ENCODE measurements around the gene CYBA. TPM values are rescaled to one million over a fixed set of nuclear protein-coding genes. Genes with fewer than 3 reads are reported as not detected.
A peak's percentile ranks its signal among the peaks of the same experiment; 100 is the strongest.

The CYBA gene
- total RNA-seq, 2 experiments from 2014 or later: 359 to 601 TPM

- H4K20me1 ChIP-seq (ENCODE audit: insufficient read depth, low read length): no peaks in the 10 kb centered on the region
- H3K4me3 ChIP-seq (ENCODE audit: low read depth, low read length, poor library complexity, severe bottlenecking): no peak overlapping the region
- no peaks in the 10 kb centered on the region for H3K9me3 ChIP-seq (ENCODE audit: low read length)
- CTCF ChIA-PET (ENCODE audit: unreplicated experiment): no interaction called here
- TF ChIP-seq EZH2phosphoT487 (IDR thresholded peaks at IDR 0.05; ENCODE audit: borderline replicate concordance, low read depth, low read length) (no peak), CTCF (conservative IDR thresholded peaks at IDR 0.05; ENCODE audit: low read length) (no peak)
- POLR2A ChIA-PET: no interaction called here
- no peaks in the 10 kb centered on the region for H3K9me2 ChIP-seq (ENCODE audit: insufficient read depth, low read length)
- H2AFZ ChIP-seq (ENCODE audit: low read length): no peak overlapping the region
- H3K36me3 ChIP-seq (ENCODE audit: insufficient read depth, low read length): peaks cover 24% of the 10 kb centered on the region; the same call in 1 of the 2 replicates
- BruUV-seq (replicated peaks): no TSS peak
- H3K27ac ChIP-seq (ENCODE audit: low read depth, low read length, poor library complexity, severe bottlenecking): no peak overlapping the region
- H3K79me2 ChIP-seq (ENCODE audit: insufficient read depth, low read depth, low read length): peaks cover 7% of the 10 kb centered on the region; the same call in 1 of the 2 replicates
- DNase-seq (ENCODE audit: low spot score): peak; percentile 20
- H3K4me1 ChIP-seq (ENCODE audit: insufficient read depth, low read length, poor library complexity, severe bottlenecking): peaks cover 53% of the 10 kb centered on the region
- intact Hi-C loops (cut with micrococcal nuclease; ENCODE audit: unreplicated experiment): loop anchor here (1.0 kb wide), 1 partner anchor 12 kb away; the partner anchor contains the start of gene SNAI3
- no peak overlapping the region for H3K4me2 ChIP-seq (ENCODE audit: low read length)
These were observed 47.8 kb upstream of the CYBA start for GRCh38 chr16:88698646-88699045.

- peaks cover 7% of the 10 kb centered on the region; the same call in 1 of the 2 replicates for H3K79me2 ChIP-seq (ENCODE audit: insufficient read depth, low read depth, low read length)
- POLR2A ChIA-PET: no interaction called here
These were observed 47.2 kb upstream of the CYBA start for GRCh38 chr16:88697831-88698615.

More at GRCh38 chr16:88697831-88698615, 47.2 kb upstream of the CYBA start:
- peak; percentile 20 for DNase-seq (ENCODE audit: low spot score)
- Histone ChIP-seq H3K9me2 (ENCODE audit: insufficient read depth, low read length) (no peaks in the 10 kb centered on the region), H3K9me3 (ENCODE audit: low read length) (no peaks in the 10 kb centered on the region), H3K4me3 (ENCODE audit: low read depth, low read length, poor library complexity, severe bottlenecking) (no peak overlapping the region), H3K4me2 (ENCODE audit: low read length) (no peak overlapping the region), H3K36me3 (ENCODE audit: insufficient read depth, low read length) (peaks cover 24% of the 10 kb centered on the region; the same call in 1 of the 2 replicates), H3K4me1 (ENCODE audit: insufficient read depth, low read length, poor library complexity, severe bottlenecking) (peaks cover 53% of the 10 kb centered on the region), H4K20me1 (ENCODE audit: insufficient read depth, low read length) (no peaks in the 10 kb centered on the region), H2AFZ (ENCODE audit: low read length) (no peak overlapping the region), H3K27ac (ENCODE audit: low read depth, low read length, poor library complexity, severe bottlenecking) (no peak overlapping the region)
- no TSS peak for BruUV-seq (replicated peaks)
- TF ChIP-seq EZH2phosphoT487 (IDR thresholded peaks at IDR 0.05; ENCODE audit: borderline replicate concordance, low read depth, low read length) (no peak), CTCF (conservative IDR thresholded peaks at IDR 0.05; ENCODE audit: low read length) (peak; percentile 56; the same call in 1 of the 2 replicates)
- intact Hi-C loops (cut with micrococcal nuclease; ENCODE audit: unreplicated experiment): loop anchor here (1.0 kb wide), 1 partner anchor 12 kb away; the partner anchor contains the start of gene SNAI3
- CTCF ChIA-PET (ENCODE audit: unreplicated experiment): no interaction called here
